Measurements from ENCODE around the gene EAPP.

Gene EAPP

GRCh38 chr14:34496679-34497513, 42.6 kb downstream of the EAPP start:
- H3K4me1 ChIP-seq (ENCODE audit: insufficient read depth, poor library complexity, severe bottlenecking), result peaks cover 18% of the 10 kb centered on the region
- peak; percentile 70 for TF ChIP-seq CTCF (IDR thresholded peaks at IDR 0.05; ENCODE audit: poor library complexity, severe bottlenecking)
- no peaks in the 10 kb centered on the region for H3K27me3 ChIP-seq (ENCODE audit: insufficient read depth, poor library complexity, severe bottlenecking)
- DNase-seq (ENCODE audit: low spot score) (peak; percentile 89), ATAC-seq (ENCODE audit: low read depth) (peak; percentile 95)
- peak overlapping the region; percentile 66 for H3K27ac ChIP-seq (ENCODE audit: poor library complexity, severe bottlenecking)
- H3K9me3 ChIP-seq (ENCODE audit: severe bottlenecking), result no peaks in the 10 kb centered on the region
- no peak overlapping the region for H3K4me3 ChIP-seq (ENCODE audit: severe bottlenecking)
- no peaks in the 10 kb centered on the region for H3K36me3 ChIP-seq (ENCODE audit: low read depth)

GRCh38 chr14:34496007-34496678, 43.4 kb downstream of the EAPP start:
- DNase-seq (ENCODE audit: low spot score), result no peak
- Histone ChIP-seq H3K27me3 (ENCODE audit: insufficient read depth, poor library complexity, severe bottlenecking) (no peaks in the 10 kb centered on the region), H3K9me3 (ENCODE audit: severe bottlenecking) (no peaks in the 10 kb centered on the region), H3K27ac (ENCODE audit: poor library complexity, severe bottlenecking) (peak overlapping the region; percentile 66), H3K4me1 (ENCODE audit: insufficient read depth, poor library complexity, severe bottlenecking) (peaks cover 18% of the 10 kb centered on the region), H3K36me3 (ENCODE audit: low read depth) (no peaks in the 10 kb centered on the region), H3K4me3 (ENCODE audit: severe bottlenecking) (no peak overlapping the region)
- ATAC-seq (ENCODE audit: low read depth), result no peak
- no peak for TF ChIP-seq CTCF (IDR thresholded peaks at IDR 0.05; ENCODE audit: poor library complexity, severe bottlenecking)

GRCh38 chr14:34489324-34489723, 50.2 kb downstream of the EAPP start:
- Histone ChIP-seq H3K9me3 (ENCODE audit: severe bottlenecking) (no peaks in the 10 kb centered on the region), H3K36me3 (ENCODE audit: low read depth) (no peaks in the 10 kb centered on the region), H3K27ac (ENCODE audit: poor library complexity, severe bottlenecking) (peak overlapping the region; percentile 2), H3K27me3 (ENCODE audit: insufficient read depth, poor library complexity, severe bottlenecking) (no peaks in the 10 kb centered on the region), H3K4me3 (ENCODE audit: severe bottlenecking) (no peak overlapping the region), H3K4me1 (ENCODE audit: insufficient read depth, poor library complexity, severe bottlenecking) (no peaks in the 10 kb centered on the region)
- no peak for TF ChIP-seq CTCF (IDR thresholded peaks at IDR 0.05; ENCODE audit: poor library complexity, severe bottlenecking)
- ATAC-seq (ENCODE audit: low read depth) (peak; percentile 45; the same call in 2 of the 3 replicates), DNase-seq (ENCODE audit: low spot score) (no peak)

GRCh38 chr14:34488528-34488927, 51.0 kb downstream of the EAPP start:
- Histone ChIP-seq H3K27me3 (ENCODE audit: insufficient read depth, poor library complexity, severe bottlenecking) (no peaks in the 10 kb centered on the region), H3K36me3 (ENCODE audit: low read depth) (no peaks in the 10 kb centered on the region), H3K4me1 (ENCODE audit: insufficient read depth, poor library complexity, severe bottlenecking) (no peaks in the 10 kb centered on the region), H3K9me3 (ENCODE audit: severe bottlenecking) (no peaks in the 10 kb centered on the region), H3K4me3 (ENCODE audit: severe bottlenecking) (no peak overlapping the region), H3K27ac (ENCODE audit: poor library complexity, severe bottlenecking) (no peak overlapping the region)
- TF ChIP-seq CTCF (IDR thresholded peaks at IDR 0.05; ENCODE audit: poor library complexity, severe bottlenecking), result no peak
- DNase-seq (ENCODE audit: low spot score) (no peak), ATAC-seq (ENCODE audit: low read depth) (no peak)
